Cortex of kidney (tissue), 1 donor: Measurements from ENCODE around the gene FAM76B.
"Not testable (repeated sequence)": the region's sequence is repeated elsewhere in the genome, so short reads cannot be mapped to it uniquely, and the experiment has no call there.

ENCODE experiments used
- DNase-seq: peaks from one replicate; lab custom pipeline; 2025; lab: John Stamatoyannopoulos, UW

FAM76B gene

GRCh38 chr11:95789506-95790122, at the start of gene FAM76B:
TSS of gene FAM76B (minus strand) at chr11:95789782. CDS start at chr11:95789478, 304 bp downstream.
- DNase-seq: peak; percentile 33

GRCh38 chr11:95835768-95836488, 46.3 kb upstream of the FAM76B start:
- DNase-seq: no peak

GRCh38 chr11:95835351-95835750, 45.8 kb upstream of the FAM76B start:
- DNase-seq: no peak

GRCh38 chr11:95833378-95833777, 43.8 kb upstream of the FAM76B start:
- no peak for DNase-seq

- DNase-seq: no peak
These were observed 43.2 kb upstream of the FAM76B start for GRCh38 chr11:95832763-95833162.

- DNase-seq: no peak
These were observed 41.8 kb upstream of the FAM76B start for GRCh38 chr11:95831198-95831883.

GRCh38 chr11:95829580-95830259, 40.1 kb upstream of the FAM76B start:
- no peak for DNase-seq

GRCh38 chr11:95827696-95828095, 38.1 kb upstream of the FAM76B start:
- no peak for DNase-seq

- no peak for DNase-seq
These were observed 32.1 kb upstream of the FAM76B start for GRCh38 chr11:95821640-95822039.

- DNase-seq: no peak
These were observed 26.5 kb upstream of the FAM76B start for GRCh38 chr11:95816037-95816436.

- DNase-seq: not testable (repeated sequence)
These were observed 21.5 kb upstream of the FAM76B start for GRCh38 chr11:95811052-95811451.

GRCh38 chr11:95806464-95806863, 16.9 kb upstream of the FAM76B start:
- not testable (repeated sequence) for DNase-seq

- no peak for DNase-seq
These were observed 16.3 kb upstream of the FAM76B start for GRCh38 chr11:95805869-95806268.

- DNase-seq: no peak
These were observed 14.4 kb upstream of the FAM76B start for GRCh38 chr11:95803973-95804372.

GRCh38 chr11:95802806-95803205, 13.2 kb upstream of the FAM76B start:
- no peak for DNase-seq

- DNase-seq: no peak
These were observed 10.9 kb upstream of the FAM76B start for GRCh38 chr11:95800438-95800837.

GRCh38 chr11:95799546-95799945, 10.0 kb upstream of the FAM76B start:
- DNase-seq: no peak

- DNase-seq: no peak
These were observed 6.9 kb upstream of the FAM76B start for GRCh38 chr11:95796501-95796900.

- no peak for DNase-seq
These were observed 6.2 kb upstream of the FAM76B start for GRCh38 chr11:95795627-95796295.

GRCh38 chr11:95794086-95794485, 4.5 kb upstream of the FAM76B start:
- no peak for DNase-seq

GRCh38 chr11:95793116-95793515, 3.5 kb upstream of the FAM76B start:
- DNase-seq: no peak

- no peak for DNase-seq
These were observed 3.1 kb upstream of the FAM76B start for GRCh38 chr11:95792700-95793099.
